ENCODE results near the gene C1D.
"Not testable (repeated sequence)": the region's sequence is repeated elsewhere in the genome, so short reads cannot be mapped to it uniquely, and the experiment has no call there.

The C1D gene

GRCh38 chr2:68091439-68092034 lies 28.7 kb upstream of the C1D start:
- in situ Hi-C loops (cut with MboI; ENCODE audit: low pct_unique_long_range_greater_than_20kb, low sequenced_read_pairs, unreplicated experiment), result no loop called here

GRCh38 chr2:68089961-68090360 lies 27.2 kb upstream of the C1D start:
- no peak for DNase-seq (ENCODE audit: low spot score)
- in situ Hi-C loops (cut with MboI; ENCODE audit: low pct_unique_long_range_greater_than_20kb, low sequenced_read_pairs, unreplicated experiment), result no loop called here
- TF ChIP-seq CTCF (IDR thresholded peaks at IDR 0.05; ENCODE audit: extremely low read depth, insufficient read depth, missing control alignments), result no peak

More at GRCh38 chr2:68091439-68092034, 28.7 kb upstream of the C1D start:
- TF ChIP-seq CTCF (IDR thresholded peaks at IDR 0.05; ENCODE audit: extremely low read depth, insufficient read depth, missing control alignments), result no peak
- no peak for DNase-seq (ENCODE audit: low spot score)

GRCh38 chr2:68088940-68089339 lies 26.1 kb upstream of the C1D start:
- TF ChIP-seq CTCF (IDR thresholded peaks at IDR 0.05; ENCODE audit: extremely low read depth, insufficient read depth, missing control alignments), result no peak
- in situ Hi-C loops (cut with MboI; ENCODE audit: low pct_unique_long_range_greater_than_20kb, low sequenced_read_pairs, unreplicated experiment), result no loop called here
- DNase-seq (ENCODE audit: low spot score), result no peak

GRCh38 chr2:68086166-68086565 lies 23.4 kb upstream of the C1D start:
- no peak for TF ChIP-seq CTCF (IDR thresholded peaks at IDR 0.05; ENCODE audit: extremely low read depth, insufficient read depth, missing control alignments)
- in situ Hi-C loops (cut with MboI; ENCODE audit: low pct_unique_long_range_greater_than_20kb, low sequenced_read_pairs, unreplicated experiment), result no loop called here
- no peak for DNase-seq (ENCODE audit: low spot score)

- no peak for DNase-seq (ENCODE audit: low spot score)
- TF ChIP-seq CTCF (IDR thresholded peaks at IDR 0.05; ENCODE audit: extremely low read depth, insufficient read depth, missing control alignments), result no peak
- in situ Hi-C loops (cut with MboI; ENCODE audit: low pct_unique_long_range_greater_than_20kb, low sequenced_read_pairs, unreplicated experiment), result no loop called here
Measured at GRCh38 chr2:68083346-68083745, 20.5 kb upstream of the C1D start.

- in situ Hi-C loops (cut with MboI; ENCODE audit: low pct_unique_long_range_greater_than_20kb, low sequenced_read_pairs, unreplicated experiment), result no loop called here
- no peak for TF ChIP-seq CTCF (IDR thresholded peaks at IDR 0.05; ENCODE audit: extremely low read depth, insufficient read depth, missing control alignments)
Measured at GRCh38 chr2:68074050-68074449, 11.2 kb upstream of the C1D start.

GRCh38 chr2:68063797-68064646 lies 1.2 kb upstream of the C1D start:
- DNase-seq (ENCODE audit: low spot score); in situ Hi-C loops (cut with MboI; ENCODE audit: low pct_unique_long_range_greater_than_20kb, low sequenced_read_pairs, unreplicated experiment): not testable (repeated sequence)

More at GRCh38 chr2:68074050-68074449, 11.2 kb upstream of the C1D start:
- DNase-seq (ENCODE audit: low spot score), result no peak
